Epithelial cell of proximal tubule (primary cell): Measurements from ENCODE around the gene TUT7. TPM values are rescaled to one million over a fixed set of nuclear protein-coding genes. Genes with fewer than 3 reads are reported as not detected.
A peak's percentile ranks its signal among the peaks of the same experiment; 100 is the strongest.
"Not testable (repeated sequence)": the region's sequence is repeated elsewhere in the genome, so short reads cannot be mapped to it uniquely, and the experiment has no call there.

Experiments used
- DNase-seq: peaks from one replicate; pipeline ENCODE4 v3.0.0-alpha.2; 2011; ENCODE audit warnings: low read depth
- H3K4me3 ChIP-seq: 2 replicates; pipeline ENCODE4 v1.5.1; 2011; ENCODE audit warnings: low read depth, mild to moderate bottlenecking, low read length
- total RNA-seq: library from RNA; depleted of rRNA; stranded (reverse); fragments of >200 nt; gene quantifications from 2 replicates; pipeline ENCODE4 v1.2.3, GENCODE V29; 2015
- TF ChIP-seq, protein P1 (sequence below): conservative IDR thresholded peaks from 2 replicates; pipeline ENCODE4 v1.5.1; 2012; ENCODE audit warnings: low read depth, mild to moderate bottlenecking, low read length

Gene TUT7
- total RNA-seq, 1 donor from 2014 or later, result 25.4 TPM

DNA sequence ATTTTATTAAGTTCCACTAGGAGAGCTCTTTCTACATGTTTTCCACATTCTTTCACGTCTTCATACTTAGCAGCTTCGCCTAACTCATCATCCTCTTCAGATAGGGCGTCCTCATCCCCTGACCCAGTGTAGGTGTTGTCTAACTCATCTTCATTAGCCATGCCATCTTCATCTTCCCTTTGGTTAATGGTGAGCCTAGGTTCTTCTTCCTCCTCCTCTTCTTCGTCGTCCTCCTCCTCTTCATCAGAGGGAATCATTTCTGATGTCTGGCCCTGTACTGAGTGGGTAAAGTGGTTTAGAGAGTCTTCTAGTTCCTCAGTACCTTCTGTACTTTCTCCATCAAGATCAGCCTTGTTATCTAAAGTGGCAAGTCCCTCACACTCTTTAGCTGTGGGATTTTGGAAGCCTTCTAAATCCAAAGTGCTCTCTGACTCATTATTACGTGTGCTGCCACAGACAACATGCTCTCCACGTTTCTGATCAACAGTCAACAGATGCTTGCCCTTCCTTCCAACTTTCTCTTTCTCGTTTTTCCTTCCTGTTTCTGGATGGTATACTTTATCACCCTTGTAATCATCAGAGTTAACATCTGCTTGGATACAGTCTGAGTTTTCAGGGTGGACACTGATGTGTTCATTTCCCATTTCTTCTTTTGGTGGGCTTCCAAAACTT lies 31.1 kb downstream of the TUT7 start:
- H3K4me3 ChIP-seq, result no peak overlapping the region
- TF ChIP-seq, protein P1, sequence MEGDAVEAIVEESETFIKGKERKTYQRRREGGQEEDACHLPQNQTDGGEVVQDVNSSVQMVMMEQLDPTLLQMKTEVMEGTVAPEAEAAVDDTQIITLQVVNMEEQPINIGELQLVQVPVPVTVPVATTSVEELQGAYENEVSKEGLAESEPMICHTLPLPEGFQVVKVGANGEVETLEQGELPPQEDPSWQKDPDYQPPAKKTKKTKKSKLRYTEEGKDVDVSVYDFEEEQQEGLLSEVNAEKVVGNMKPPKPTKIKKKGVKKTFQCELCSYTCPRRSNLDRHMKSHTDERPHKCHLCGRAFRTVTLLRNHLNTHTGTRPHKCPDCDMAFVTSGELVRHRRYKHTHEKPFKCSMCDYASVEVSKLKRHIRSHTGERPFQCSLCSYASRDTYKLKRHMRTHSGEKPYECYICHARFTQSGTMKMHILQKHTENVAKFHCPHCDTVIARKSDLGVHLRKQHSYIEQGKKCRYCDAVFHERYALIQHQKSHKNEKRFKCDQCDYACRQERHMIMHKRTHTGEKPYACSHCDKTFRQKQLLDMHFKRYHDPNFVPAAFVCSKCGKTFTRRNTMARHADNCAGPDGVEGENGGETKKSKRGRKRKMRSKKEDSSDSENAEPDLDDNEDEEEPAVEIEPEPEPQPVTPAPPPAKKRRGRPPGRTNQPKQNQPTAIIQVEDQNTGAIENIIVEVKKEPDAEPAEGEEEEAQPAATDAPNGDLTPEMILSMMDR, result no peak
- no peak for DNase-seq

DNA sequence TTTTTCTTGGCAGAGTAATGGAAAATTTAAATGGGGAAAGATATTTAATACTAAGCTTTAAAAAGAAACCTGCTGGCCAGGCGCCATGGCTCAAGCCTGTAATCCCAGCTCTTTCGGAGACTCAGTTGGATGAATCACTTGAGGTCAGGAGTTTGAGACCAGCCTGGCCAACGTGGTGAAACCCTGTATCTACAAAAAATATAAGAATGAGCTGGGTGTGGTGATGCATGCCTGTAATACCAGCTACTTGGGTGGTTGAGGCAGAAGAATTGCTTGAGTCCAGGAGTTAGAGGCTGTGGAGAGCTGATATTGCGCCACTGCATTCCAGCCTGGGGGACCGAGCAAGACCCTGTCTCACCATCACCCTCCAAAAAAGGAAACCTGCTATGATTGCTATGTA lies 32.8 kb downstream of the TUT7 start:
- no peak overlapping the region for H3K4me3 ChIP-seq
- TF ChIP-seq, protein P1, result no peak
- DNase-seq, result peak; percentile 12

DNA sequence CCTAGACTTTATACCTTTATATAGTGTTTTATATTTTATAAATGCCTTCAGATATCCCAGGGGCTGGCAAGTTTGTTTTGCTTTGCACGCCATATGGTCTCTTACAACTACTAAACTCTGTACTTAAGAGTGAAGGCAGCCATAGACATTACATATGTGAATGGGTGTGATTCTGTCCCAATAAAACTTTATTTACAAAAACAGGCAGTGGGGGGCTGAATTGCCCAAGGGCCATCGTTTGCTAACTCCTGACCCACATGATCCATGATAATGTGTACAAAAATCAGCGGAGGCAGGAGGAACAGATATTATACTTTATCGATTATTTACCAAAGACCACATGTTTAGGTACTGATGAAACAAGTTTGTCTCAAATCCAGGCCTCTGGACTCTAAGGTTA lies 36.0 kb downstream of the TUT7 start:
- DNase-seq, result no peak
- H3K4me3 ChIP-seq, result no peak overlapping the region
- TF ChIP-seq, protein P1, result no peak

DNA sequence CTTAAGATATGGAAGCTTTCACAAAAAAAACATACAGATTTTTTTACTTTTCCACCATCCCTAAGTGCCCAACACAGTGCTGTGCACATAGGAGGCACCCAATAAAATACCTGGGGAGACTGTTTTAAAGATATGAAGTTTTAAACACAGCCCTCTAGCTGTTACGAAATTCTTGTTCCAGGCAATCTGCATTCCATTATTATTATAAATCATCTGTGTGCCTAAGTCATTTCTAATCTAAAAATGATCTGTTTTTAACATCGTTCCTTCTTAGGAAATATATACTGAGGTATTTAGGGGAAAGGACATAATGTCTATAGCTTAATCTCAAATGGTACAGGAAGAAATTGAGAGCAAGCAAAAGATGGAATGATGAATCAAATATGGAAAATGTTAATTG lies 39.1 kb downstream of the TUT7 start:
- TF ChIP-seq, protein P1, result no peak
- no peak overlapping the region for H3K4me3 ChIP-seq
- no peak for DNase-seq

DNA sequence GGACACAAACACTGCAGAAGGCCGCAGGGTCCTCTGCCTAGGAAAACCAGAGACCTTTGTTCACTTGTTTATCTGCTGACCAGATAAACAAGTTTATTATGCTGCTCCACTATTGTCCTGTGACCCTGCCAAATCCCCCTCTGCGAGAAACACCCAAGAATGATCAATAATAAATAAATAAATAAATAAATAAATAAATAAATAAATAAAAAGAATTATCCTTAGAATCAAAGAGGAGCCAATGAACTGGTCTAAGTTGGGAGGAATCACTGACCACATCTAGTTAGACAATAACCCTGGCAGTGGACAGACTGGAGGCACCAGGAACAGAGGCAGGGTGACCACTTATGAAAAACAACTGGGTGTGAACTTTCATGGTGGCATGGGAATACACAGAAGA lies 41.3 kb downstream of the TUT7 start:
- H3K4me3 ChIP-seq, DNase-seq: not testable (repeated sequence)

DNA sequence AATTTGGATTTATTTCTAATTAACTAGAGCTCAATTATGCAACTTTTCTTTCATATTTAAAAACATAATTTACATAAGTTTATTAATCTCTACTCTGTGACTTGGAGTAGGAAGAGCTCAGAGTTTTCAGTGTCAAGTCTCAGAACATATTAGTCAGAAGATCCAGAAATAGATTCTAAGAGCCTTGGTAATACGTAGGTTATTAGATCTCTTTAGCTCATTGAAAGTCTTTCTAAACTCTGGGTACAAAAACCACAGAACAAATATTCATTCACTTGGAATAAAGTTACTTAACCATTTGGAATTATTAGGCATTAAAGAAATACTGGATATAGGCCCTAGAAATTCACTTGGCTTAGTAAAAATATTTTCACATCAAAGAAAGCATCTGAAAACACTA lies 45.5 kb downstream of the TUT7 start:
- TF ChIP-seq, protein P1, result no peak
- H3K4me3 ChIP-seq, result no peak overlapping the region
- no peak for DNase-seq

DNA sequence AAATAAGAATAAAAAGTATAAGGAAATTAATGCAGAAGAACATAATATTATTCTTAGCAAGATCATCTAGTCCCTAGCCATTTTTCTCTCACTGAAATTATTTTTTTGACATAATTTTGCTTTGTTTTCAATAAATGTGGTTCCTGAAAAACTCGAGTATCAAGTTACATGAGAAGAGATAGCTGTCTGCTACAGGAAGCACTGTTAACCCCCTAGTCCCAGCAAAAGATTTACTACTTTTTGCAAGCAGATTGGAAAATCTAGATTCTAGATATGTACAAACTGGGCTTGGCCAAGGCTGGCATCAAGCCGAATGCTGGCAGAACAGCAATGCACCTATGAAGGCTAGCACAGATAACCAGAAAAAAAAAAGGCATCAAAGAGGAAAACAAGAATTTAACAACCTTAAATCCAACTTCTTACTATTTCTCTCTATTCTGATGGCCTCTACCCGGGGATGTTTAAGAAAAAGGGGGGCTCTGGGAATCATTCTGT lies 49.9 kb downstream of the TUT7 start:
- no peak for DNase-seq
- H3K4me3 ChIP-seq, result no peak overlapping the region
- TF ChIP-seq, protein P1, result no peak
